ENCODE results near the gene LMTK2.

Gene LMTK2

DNA sequence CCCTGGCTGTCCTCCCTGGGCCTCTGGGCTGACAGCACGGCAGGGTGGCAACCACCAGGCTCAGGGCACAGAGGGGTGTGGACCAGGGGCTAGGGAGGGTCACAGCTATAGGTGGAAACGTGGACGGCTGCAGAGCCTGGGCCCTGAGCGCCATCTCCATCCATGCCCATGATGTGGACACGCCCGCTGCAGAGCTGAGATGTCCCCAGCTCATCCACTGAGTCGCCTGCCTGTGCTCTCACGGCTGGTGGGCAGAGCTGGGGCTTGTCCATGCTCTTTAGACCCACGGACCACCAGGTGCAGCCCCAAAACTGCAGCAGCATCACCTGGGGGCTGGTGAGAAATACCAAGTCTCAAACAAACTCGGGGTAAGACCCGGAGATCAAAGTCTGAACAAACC lies 129.2 kb downstream of the LMTK2 start:
- Histone ChIP-seq H3K36me3 (peaks cover 33 to 85% (median 63%) of the 10 kb centered on the region in 3 donors), H3K4me3 (no peak overlapping the region), H3K9me3 (no peaks in the 10 kb centered on the region), H3K4me1 (no peaks in the 10 kb centered on the region), H3K27me3 (no peaks in the 10 kb centered on the region), H3K27ac (no peak overlapping the region)
- DNase-seq: no peak
- intact Hi-C loops (cut with DNase I; ENCODE audit: low total_unique reads): no loop called here
- TF ChIP-seq, protein P1, sequence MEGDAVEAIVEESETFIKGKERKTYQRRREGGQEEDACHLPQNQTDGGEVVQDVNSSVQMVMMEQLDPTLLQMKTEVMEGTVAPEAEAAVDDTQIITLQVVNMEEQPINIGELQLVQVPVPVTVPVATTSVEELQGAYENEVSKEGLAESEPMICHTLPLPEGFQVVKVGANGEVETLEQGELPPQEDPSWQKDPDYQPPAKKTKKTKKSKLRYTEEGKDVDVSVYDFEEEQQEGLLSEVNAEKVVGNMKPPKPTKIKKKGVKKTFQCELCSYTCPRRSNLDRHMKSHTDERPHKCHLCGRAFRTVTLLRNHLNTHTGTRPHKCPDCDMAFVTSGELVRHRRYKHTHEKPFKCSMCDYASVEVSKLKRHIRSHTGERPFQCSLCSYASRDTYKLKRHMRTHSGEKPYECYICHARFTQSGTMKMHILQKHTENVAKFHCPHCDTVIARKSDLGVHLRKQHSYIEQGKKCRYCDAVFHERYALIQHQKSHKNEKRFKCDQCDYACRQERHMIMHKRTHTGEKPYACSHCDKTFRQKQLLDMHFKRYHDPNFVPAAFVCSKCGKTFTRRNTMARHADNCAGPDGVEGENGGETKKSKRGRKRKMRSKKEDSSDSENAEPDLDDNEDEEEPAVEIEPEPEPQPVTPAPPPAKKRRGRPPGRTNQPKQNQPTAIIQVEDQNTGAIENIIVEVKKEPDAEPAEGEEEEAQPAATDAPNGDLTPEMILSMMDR (IDR thresholded peaks at IDR 0.05): no peak

DNA sequence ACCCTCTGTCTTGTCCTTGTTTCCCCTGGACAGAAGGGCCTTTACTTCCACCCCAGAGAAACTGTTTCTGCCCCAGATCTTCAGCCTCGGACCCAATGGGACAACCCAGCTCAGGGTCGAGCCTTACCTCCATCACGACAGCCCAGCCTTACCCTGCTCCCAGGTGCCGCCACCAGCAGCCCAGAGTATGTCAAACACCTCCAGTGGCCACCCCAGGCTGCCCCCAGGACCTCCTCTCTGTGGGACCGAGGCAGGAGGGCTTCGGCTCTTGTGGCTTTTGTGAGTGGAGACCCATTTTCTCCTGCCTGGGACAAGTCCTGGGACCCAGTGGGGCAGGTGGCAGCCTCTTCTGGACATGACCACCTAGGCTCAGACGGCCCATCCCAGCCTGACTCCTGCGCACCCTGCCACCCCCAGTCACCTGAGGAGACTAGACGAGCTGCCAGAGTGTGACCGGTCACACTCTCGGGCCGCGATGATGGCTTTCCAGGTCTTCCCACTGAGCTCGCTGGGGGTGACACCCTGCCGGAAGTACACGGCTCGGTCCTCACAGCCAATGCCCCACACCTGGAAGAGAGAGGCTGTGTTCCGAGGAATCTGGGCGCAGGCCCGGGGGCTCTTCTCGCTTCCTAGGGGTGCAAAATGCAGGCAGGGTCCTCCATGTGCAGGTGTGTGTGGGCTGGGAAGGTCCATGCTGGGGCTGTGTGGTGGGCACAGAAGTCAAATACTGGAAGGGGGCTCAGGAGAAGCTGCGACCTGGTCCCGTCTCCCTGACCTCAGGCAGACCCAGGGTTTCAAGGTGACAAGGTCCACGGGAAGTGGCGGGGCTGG lies 129.9 kb downstream of the LMTK2 start:
- Histone ChIP-seq H3K9me3 (no peaks in the 10 kb centered on the region), H3K4me3 (no peak overlapping the region), H3K4me1 (no peaks in the 10 kb centered on the region), H3K36me3 (peaks cover 33 to 84% (median 63%) of the 10 kb centered on the region in 3 donors), H3K27me3 (no peaks in the 10 kb centered on the region), H3K27ac (no peak overlapping the region)
- no peak for DNase-seq
- intact Hi-C loops (cut with DNase I; ENCODE audit: low total_unique reads): no loop called here
- TF ChIP-seq, protein P1 (IDR thresholded peaks at IDR 0.05): no peak

DNA sequence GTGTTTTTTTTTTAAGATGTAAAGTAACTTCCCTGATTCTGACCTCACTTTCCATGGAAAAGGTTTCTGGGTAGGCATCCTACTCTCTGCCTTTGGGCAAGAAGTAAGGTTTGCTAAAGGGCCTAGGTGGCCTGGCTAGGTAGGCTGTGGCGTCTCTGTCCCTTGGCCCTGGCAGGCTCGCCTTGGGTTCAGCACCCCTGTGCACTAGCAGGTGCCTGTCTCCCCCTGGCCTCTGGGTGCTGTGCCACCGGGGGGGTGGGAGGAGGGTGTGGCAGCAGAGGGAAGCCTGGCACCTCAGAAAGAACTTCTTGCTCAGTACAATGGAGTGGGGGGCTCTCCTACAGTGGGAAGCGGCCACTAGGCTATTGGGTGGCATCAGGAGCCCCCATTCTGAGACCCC lies 131.4 kb downstream of the LMTK2 start:
- Histone ChIP-seq H3K27ac (no peak overlapping the region), H3K9me3 (no peaks in the 10 kb centered on the region), H3K4me3 (no peak overlapping the region), H3K27me3 (no peaks in the 10 kb centered on the region), H3K36me3 (peaks cover 35 to 80% (median 56%) of the 10 kb centered on the region in 3 donors), H3K4me1 (no peaks in the 10 kb centered on the region)
- no peak for DNase-seq
- TF ChIP-seq, protein P1 (IDR thresholded peaks at IDR 0.05): no peak
- intact Hi-C loops (cut with DNase I; ENCODE audit: low total_unique reads): no loop called here

DNA sequence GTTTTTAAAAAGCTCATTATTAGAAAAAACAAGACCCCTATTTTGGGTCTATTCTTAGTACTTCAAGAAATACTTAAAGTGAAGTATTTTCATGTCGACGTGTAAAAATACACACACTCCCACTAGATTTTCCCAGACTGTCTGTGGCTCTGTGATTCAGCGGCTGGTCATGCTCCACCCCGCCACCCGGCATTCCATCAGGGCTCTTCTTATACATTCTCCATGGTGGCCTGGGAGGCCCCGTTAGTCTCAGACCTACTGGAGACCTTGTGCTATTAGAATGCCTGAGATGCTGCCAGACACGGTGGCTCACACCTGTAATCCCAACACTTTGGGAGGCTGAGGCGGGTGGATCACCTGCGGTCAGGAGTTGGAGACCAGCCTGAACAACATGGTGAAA lies 132.3 kb downstream of the LMTK2 start:
- peaks cover 27 to 80% (median 56%) of the 10 kb centered on the region in 3 donors for H3K36me3 ChIP-seq
- DNase-seq: no peak

GRCh38 chr7:98240961-98241673 lies 134.5 kb downstream of the LMTK2 start:
- no peak for DNase-seq
- H3K4me1 ChIP-seq: no peaks in the 10 kb centered on the region
- no peak overlapping the region for H3K27ac ChIP-seq
- H3K4me3 ChIP-seq: no peak overlapping the region
- no peaks in the 10 kb centered on the region for H3K27me3 ChIP-seq
- no peaks in the 10 kb centered on the region for H3K9me3 ChIP-seq
- intact Hi-C loops (cut with DNase I; ENCODE audit: low total_unique reads): no loop called here
- TF ChIP-seq, protein P1 (IDR thresholded peaks at IDR 0.05): peak; percentile 34 to 50
- H3K36me3 ChIP-seq: peaks cover 27 to 93% (median 65%) of the 10 kb centered on the region in 3 donors

More for the DNA sequence above, 132.3 kb downstream of the LMTK2 start:
- Histone ChIP-seq H3K4me3 (no peak overlapping the region), H3K27ac (no peak overlapping the region), H3K4me1 (no peaks in the 10 kb centered on the region), H3K27me3 (no peaks in the 10 kb centered on the region), H3K9me3 (no peaks in the 10 kb centered on the region)
- TF ChIP-seq, protein P1 (IDR thresholded peaks at IDR 0.05): no peak
- intact Hi-C loops (cut with DNase I; ENCODE audit: low total_unique reads): no loop called here
